ENCODE results near the gene TAPBP.

Gene TAPBP

GRCh38 chr6:33319939-33320314 is 6.0 kb upstream of the TAPBP start:
- no peak for DNase-seq

GRCh38 chr6:33318426-33319073 is 4.7 kb upstream of the TAPBP start:
- DNase-seq = no peak

GRCh38 chr6:33317669-33318425 is 4.0 kb upstream of the TAPBP start, which contains the start of gene ZBTB22:
Gene ZBTB22, minus strand, starts transcription at chr6:33317744. Its CDS starts 828 bp downstream, at chr6:33316916.
- peak; percentile 90 to 98 (median 94) for DNase-seq

GRCh38 chr6:33317419-33317668 is 3.5 kb upstream of the TAPBP start:
- no peak for DNase-seq

GRCh38 chr6:33316603-33317418 is 2.9 kb upstream of the TAPBP start:
- no peak for DNase-seq

- DNase-seq = no peak
These were observed 2.1 kb upstream of the TAPBP start for GRCh38 chr6:33315793-33316602.

- DNase-seq = no peak
These were observed 1.3 kb upstream of the TAPBP start for GRCh38 chr6:33314943-33315792.

GRCh38 chr6:33314515-33314942 is 651 bp upstream of the TAPBP start:
- peak; percentile 65 to 77 (median 73) for DNase-seq

- DNase-seq = peak in 1 of 5 donors; percentile 21
These were observed 671 bp downstream of the TAPBP start for GRCh38 chr6:33313105-33313708.

- DNase-seq = peak; percentile 79 to 87 (median 84)
These were observed 1.3 kb downstream of the TAPBP start for GRCh38 chr6:33312361-33313104.

GRCh38 chr6:33306356-33306755 is 7.5 kb downstream of the TAPBP start:
- DNase-seq = no peak

GRCh38 chr6:33305052-33305451 is 8.8 kb downstream of the TAPBP start:
- DNase-seq = no peak

- no peak for DNase-seq
These were observed 9.7 kb downstream of the TAPBP start for GRCh38 chr6:33304216-33304615.

- no peak for DNase-seq
These were observed 12.0 kb downstream of the TAPBP start for GRCh38 chr6:33301877-33302276.

GRCh38 chr6:33299237-33299944 is 14.5 kb downstream of the TAPBP start:
- peak; percentile 88 to 95 (median 90) for DNase-seq

- DNase-seq = peak; percentile 51 to 74 (median 58)
These were observed 15.1 kb downstream of the TAPBP start, which contains the start of gene RGL2 for GRCh38 chr6:33298773-33299236. Gene RGL2, minus strand, starts transcription at chr6:33298942. Its CDS starts 332 bp downstream, at chr6:33298610.

- peak in 4 of 5 donors; percentile 59 to 70 (median 66) for DNase-seq
These were observed 15.7 kb downstream of the TAPBP start for GRCh38 chr6:33297956-33298772.

- DNase-seq = no peak
These were observed 16.4 kb downstream of the TAPBP start for GRCh38 chr6:33297406-33297955.

Measured in T-helper 1 cell (primary cell).